NCI-H524 (cell line): ENCODE results near the gene MSH3.
A peak's percentile ranks its signal among the peaks of the same experiment; 100 is the strongest.
"Not testable (repeated sequence)": the region's sequence is repeated elsewhere in the genome, so short reads cannot be mapped to it uniquely, and the experiment has no call there.

Experiments
- DNase-seq, 2 experiments: peaks; one replicate each; lab custom pipeline; 2025; lab: John Stamatoyannopoulos, UW

The MSH3 gene

GRCh38 chr5:80852331-80853245 is 198.1 kb downstream of the MSH3 start:
- no peak for DNase-seq

GRCh38 chr5:80853413-80853812 is 199.0 kb downstream of the MSH3 start:
- no peak for DNase-seq

GRCh38 chr5:80854583-80854982 is 200.1 kb downstream of the MSH3 start:
- DNase-seq: no peak

- no peak for DNase-seq
These were observed 206.6 kb downstream of the MSH3 start for GRCh38 chr5:80860924-80861613.

- no peak for DNase-seq
These were observed 209.3 kb downstream of the MSH3 start for GRCh38 chr5:80863708-80864107.

GRCh38 chr5:80864109-80864508 is 209.7 kb downstream of the MSH3 start:
- DNase-seq: no peak

- DNase-seq: no peak
These were observed 210.4 kb downstream of the MSH3 start for GRCh38 chr5:80864706-80865435.

GRCh38 chr5:80865551-80865950 is 211.1 kb downstream of the MSH3 start:
- no peak for DNase-seq

GRCh38 chr5:80866371-80866770 is 211.9 kb downstream of the MSH3 start:
- no peak for DNase-seq

GRCh38 chr5:80867233-80867632 is 212.8 kb downstream of the MSH3 start:
- no peak for DNase-seq

GRCh38 chr5:80870442-80870841 is 216.0 kb downstream of the MSH3 start:
- no peak for DNase-seq

- DNase-seq: no peak
These were observed 217.1 kb downstream of the MSH3 start for GRCh38 chr5:80871541-80871961.

- DNase-seq: peak in 1 of 2 experiments; percentile 1
These were observed 219.7 kb downstream of the MSH3 start for GRCh38 chr5:80874162-80874561.

GRCh38 chr5:80877592-80877991 is 223.1 kb downstream of the MSH3 start:
- no peak for DNase-seq

- DNase-seq: no peak
These were observed 227.3 kb downstream of the MSH3 start for GRCh38 chr5:80881726-80882125.

- not testable (repeated sequence) for DNase-seq
These were observed 228.9 kb downstream of the MSH3 start for GRCh38 chr5:80883390-80883789.

- DNase-seq: no peak
These were observed 229.8 kb downstream of the MSH3 start for GRCh38 chr5:80884086-80884813.

- no peak for DNase-seq
These were observed 230.5 kb downstream of the MSH3 start for GRCh38 chr5:80884929-80885328.

GRCh38 chr5:80885396-80886000 is 231.0 kb downstream of the MSH3 start:
- DNase-seq: no peak

- DNase-seq: no peak
These were observed 239.6 kb downstream of the MSH3 start for GRCh38 chr5:80894083-80894482.

- DNase-seq: peak in 1 of 2 experiments; percentile 66
These were observed 241.1 kb downstream of the MSH3 start for GRCh38 chr5:80895523-80895922.
